HG03571 (cell line): ENCODE results near the gene ABHD11.

Experiments used
- ATAC-seq: cut with Tn5 transposase; IDR thresholded peaks from one replicate; pipeline ENCODE4 v1.9.1; 2021; ENCODE audit not compliant: unreplicated experiment

The ABHD11 gene

GRCh38 chr7:73702226-73702625, 36.4 kb downstream of the ABHD11 start:
- ATAC-seq: no peak

GRCh38 chr7:73701357-73701995, 37.1 kb downstream of the ABHD11 start:
- no peak for ATAC-seq

DNA sequence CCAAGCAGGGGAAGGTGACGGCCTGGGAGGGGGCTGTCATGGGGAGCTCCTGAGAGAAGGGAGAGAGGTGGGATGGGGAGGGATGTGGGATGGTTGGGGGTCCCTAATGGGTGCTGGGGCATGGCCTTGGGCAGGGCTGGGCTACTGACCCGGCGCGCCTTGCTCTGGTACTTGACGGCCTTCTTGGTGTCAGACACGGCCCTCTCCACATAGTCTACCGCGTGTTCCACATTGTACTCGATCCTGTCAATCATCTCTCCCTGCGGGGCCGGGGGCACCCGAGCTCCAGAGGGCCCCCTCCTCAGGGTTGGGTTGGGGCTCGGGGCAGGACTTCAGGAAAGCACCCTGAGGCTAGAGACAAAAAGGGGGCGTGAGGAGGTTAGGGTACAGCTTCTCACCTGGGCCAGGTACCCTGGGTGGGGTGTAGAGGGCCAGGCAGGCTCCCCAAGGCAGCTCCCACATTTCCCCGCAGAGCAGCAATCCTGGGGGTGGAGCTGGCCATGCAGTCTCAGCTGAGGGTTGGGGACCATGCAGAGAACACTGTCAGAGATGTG, 37.9 kb downstream of the ABHD11 start:
- ATAC-seq: no peak

DNA sequence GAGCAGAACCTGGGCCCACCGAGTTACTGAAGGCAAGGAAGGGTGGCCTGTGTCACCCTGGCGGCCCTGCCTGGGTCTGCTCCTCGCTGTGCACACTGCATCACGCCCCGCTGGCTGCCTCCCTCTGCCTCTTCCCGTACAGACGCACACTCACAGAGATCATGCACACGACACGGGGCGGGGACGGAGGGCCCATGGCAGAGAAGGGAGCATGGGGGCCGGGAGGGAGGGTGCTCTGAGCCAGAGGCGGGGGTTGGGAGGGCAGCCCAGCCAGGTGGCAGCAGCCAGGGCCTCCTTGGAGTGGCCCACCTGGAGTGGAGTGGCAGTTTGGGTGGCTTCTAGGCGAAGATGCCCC, 38.6 kb downstream of the ABHD11 start:
- no peak for ATAC-seq

DNA sequence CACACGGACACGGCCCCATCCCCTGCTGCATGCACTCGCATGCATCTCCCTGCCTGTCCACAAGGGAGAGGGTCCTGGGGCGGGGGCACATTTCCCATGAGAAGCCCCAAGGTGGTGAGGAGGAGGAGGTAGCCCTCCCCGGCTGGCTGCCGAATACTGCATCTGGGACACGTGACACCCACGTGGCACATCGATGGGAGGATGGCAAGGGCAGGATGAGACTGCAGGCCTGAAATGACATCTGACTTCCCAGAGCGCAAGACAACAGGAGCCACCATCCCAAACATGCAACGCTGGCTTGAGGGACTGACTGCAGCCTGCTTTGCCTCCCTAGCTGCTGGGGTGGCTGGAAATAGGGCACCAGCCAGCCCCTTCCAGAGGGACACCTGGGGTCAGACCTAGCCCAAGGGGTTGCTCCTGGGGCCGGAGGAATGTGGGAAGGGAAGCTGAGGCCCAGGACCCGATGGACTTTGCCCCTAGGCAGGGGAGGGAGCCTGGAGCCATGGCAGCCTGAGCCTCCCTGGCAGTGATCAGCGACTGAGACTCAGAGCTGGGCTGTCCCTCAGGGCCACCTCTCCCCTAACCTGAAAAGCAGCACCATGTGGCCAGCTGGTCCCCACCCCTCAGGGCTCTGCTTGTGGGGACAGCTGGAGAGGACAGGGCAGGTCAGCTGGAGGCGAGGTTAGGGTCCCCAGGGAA, 39.1 kb downstream of the ABHD11 start:
- ATAC-seq: no peak

DNA sequence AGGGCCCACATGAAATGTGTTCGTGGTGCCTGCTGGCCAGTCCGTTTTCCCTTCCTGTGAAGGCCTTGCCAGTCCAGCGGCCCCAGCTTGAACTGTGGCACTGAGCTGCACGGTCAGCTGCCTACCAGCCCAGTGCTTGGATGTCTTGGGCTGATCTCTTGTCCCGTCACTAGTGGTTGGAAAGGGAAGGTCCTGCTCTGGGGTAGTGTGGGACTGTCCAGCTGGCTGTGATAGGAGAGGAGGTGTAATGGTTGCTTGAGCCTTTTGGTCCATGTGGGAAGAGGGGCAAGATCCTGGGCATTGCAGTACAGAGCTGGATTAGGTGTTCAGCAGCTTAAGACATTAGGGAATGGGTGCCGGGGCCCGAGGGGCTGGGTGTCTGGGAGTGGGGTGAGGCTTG, 40.2 kb downstream of the ABHD11 start:
- no peak for ATAC-seq

DNA sequence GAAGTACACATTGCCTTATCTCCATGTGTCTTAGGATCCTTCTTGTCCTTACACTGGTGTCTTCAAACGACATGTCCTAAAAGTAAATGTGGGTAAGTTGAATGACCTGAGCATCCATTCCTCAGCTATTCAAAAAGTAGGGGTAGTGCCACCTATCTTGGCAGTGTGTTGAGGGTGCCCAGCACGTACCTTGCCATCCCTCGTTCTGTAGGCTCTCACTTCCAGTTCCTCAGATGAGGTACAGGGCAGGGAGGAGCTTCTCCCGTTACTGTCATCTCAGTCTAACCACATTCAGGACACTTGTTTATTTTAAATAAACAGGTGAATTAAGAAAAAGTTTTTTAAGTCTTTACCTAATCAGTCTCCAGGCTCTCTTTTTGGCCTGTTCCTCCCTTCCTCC, 42.2 kb downstream of the ABHD11 start:
- no peak for ATAC-seq

- no peak for ATAC-seq
Observed at GRCh38 chr7:73690646-73691045, 48.0 kb downstream of the ABHD11 start.

DNA sequence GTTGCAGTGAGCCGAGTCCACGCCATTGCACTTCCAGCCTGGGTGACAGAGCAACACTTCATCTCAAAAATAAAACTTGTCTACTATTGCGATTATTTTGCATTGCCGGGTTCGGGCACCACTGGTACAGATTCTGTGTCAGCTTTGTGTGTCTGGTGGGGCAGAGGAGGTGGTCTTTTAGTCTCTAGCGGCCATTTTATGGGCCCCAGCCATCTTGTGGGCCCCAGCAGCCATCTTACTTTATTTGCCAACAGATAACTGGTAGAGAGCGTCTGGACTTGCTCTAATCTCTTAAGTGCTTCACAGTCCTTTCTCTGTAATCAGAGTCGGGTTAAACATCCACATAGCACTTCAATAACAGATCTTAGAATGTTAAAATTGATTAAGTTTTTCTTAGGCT, 50.3 kb downstream of the ABHD11 start:
- no peak for ATAC-seq
